HG03060 (cell line): ENCODE results near the gene PALLD.
A peak's percentile ranks its signal among the peaks of the same experiment; 100 is the strongest.
"Not testable (repeated sequence)": the region's sequence is repeated elsewhere in the genome, so short reads cannot be mapped to it uniquely, and the experiment has no call there.

Source experiments
- ATAC-seq: cut with Tn5 transposase; IDR thresholded peaks from one replicate; pipeline ENCODE4 v1.9.1; 2021; ENCODE audit warnings: low read depth, moderate number of reproducible peaks; ENCODE audit not compliant: unreplicated experiment

The PALLD gene

GRCh38 chr4:168907119-168907698 is 410.4 kb downstream of the PALLD start:
- ATAC-seq: no peak

- no peak for ATAC-seq
Observed at GRCh38 chr4:168908093-168908492, 411.2 kb downstream of the PALLD start.

- no peak for ATAC-seq
Observed at GRCh38 chr4:168908851-168909273, 412.0 kb downstream of the PALLD start.

- no peak for ATAC-seq
Observed at GRCh38 chr4:168914095-168914494, 417.2 kb downstream of the PALLD start.

- no peak for ATAC-seq
Observed at GRCh38 chr4:168917138-168917779, 420.4 kb downstream of the PALLD start.

GRCh38 chr4:168919706-168920324 is 423.0 kb downstream of the PALLD start:
- no peak for ATAC-seq

GRCh38 chr4:168920441-168921065 is 423.7 kb downstream of the PALLD start:
- ATAC-seq: no peak

GRCh38 chr4:168923526-168924194 is 426.8 kb downstream of the PALLD start:
- peak; percentile 67 for ATAC-seq

- ATAC-seq: no peak
Observed at GRCh38 chr4:168924667-168925066, 427.8 kb downstream of the PALLD start.

GRCh38 chr4:168925789-168926490 is 429.1 kb downstream of the PALLD start:
- ATAC-seq: no peak

GRCh38 chr4:168928346-168928745 is 431.5 kb downstream of the PALLD start:
- ATAC-seq: no peak

GRCh38 chr4:168928875-168929274 is 432.0 kb downstream of the PALLD start:
- no peak for ATAC-seq

GRCh38 chr4:168930413-168931196 is 433.8 kb downstream of the PALLD start:
- ATAC-seq: no peak

GRCh38 chr4:168931215-168931650 is 434.4 kb downstream of the PALLD start:
- ATAC-seq: no peak

GRCh38 chr4:168932138-168932537 is 435.3 kb downstream of the PALLD start:
- no peak for ATAC-seq

GRCh38 chr4:168933423-168933822 is 436.6 kb downstream of the PALLD start:
- ATAC-seq: no peak

- ATAC-seq: not testable (repeated sequence)
Observed at GRCh38 chr4:168937473-168937872, 440.6 kb downstream of the PALLD start.

GRCh38 chr4:168942985-168943384 is 446.1 kb downstream of the PALLD start:
- no peak for ATAC-seq

- ATAC-seq: no peak
Observed at GRCh38 chr4:168945291-168945690, 448.4 kb downstream of the PALLD start.
